ENCODE measurements around the gene SPIC.
"Not testable (repeated sequence)": the region's sequence is repeated elsewhere in the genome, so short reads cannot be mapped to it uniquely, and the experiment has no call there.

SPIC gene

DNA sequence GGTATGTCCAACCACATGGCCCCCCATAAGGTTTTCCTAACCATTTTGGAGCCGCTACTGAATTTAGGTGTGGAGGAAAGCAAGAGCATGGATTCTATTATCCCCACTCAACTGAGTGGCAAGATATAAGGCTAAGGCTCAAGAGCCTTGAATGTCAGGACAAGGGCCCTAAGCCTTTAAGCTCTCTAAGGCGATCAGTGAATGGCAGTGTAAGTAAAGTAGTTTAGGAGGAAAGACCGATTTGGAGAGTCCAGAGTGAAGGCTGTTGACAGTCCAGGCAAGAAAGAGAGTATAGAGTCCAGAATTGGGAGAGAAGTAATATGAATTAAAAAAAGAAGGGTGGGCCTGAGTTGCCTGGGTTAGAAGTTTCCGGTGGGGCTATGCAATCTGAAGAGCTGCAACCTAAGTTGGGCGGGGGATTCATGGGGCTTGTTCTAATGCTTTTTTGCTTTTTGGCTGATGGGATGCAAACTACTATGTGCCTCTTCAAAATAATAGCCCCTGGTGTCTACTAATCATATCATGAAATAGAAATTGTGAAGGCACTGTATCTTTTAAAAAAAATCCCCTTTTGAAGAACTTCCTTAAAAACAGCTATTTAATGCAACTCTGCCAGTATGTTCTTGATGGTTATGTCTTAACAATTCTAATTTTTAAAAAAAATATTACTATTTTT is at the start of gene SPIC:
TSS of gene SPIC (plus strand) at position 626 of the 676 bp plus-strand sequence. CDS start 1,569 bp downstream, outside the sequence.
- DNase-seq, result no peak
- in situ Hi-C loops (cut with HindIII; ENCODE audit: low pct_ligation_motif_present, low pct_unique_long_range_greater_than_20kb, low sequenced_read_pairs), result no loop called here

DNA sequence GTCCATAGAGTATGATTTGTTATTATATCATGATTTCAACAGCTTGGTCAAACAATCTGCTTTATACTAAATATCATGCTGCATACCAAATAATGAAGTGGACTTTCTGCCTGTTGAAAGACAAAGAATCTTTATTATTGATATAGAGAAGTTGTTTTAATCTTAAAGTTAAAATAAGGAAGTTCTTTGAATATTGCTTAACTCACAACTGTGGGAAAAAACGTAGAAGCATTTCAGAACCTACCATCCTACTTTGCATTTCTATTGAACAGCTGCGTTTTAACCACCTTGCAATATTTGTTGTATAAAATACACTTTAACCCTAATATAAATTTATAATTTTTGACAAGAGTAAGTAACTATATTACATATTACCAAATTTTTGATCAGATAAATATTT is 44.7 kb upstream of the SPIC start:
- in situ Hi-C loops (cut with HindIII; ENCODE audit: low pct_ligation_motif_present, low pct_unique_long_range_greater_than_20kb, low sequenced_read_pairs), result no loop called here
- DNase-seq, result no peak

DNA sequence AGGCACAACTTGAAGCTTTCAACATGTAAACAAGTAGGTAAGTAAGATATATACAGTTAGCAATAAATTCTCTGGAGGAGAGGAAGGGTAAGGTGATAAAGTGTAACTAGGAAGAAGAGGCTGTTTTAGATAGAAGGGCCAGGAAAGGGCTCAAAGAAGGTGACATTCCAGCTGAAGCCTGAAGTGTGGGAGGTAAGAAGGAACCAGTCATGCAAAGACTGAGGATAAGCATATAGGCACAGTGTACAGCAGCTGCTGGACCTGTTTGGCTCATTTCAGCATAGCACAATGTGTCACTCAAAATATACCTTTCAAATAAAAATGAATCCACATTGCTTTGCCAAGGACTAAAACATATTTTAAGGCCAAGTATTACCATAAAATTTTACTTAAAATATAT is 39.0 kb upstream of the SPIC start:
- in situ Hi-C loops (cut with HindIII; ENCODE audit: low pct_ligation_motif_present, low pct_unique_long_range_greater_than_20kb, low sequenced_read_pairs), result no loop called here
- DNase-seq, result no peak

DNA sequence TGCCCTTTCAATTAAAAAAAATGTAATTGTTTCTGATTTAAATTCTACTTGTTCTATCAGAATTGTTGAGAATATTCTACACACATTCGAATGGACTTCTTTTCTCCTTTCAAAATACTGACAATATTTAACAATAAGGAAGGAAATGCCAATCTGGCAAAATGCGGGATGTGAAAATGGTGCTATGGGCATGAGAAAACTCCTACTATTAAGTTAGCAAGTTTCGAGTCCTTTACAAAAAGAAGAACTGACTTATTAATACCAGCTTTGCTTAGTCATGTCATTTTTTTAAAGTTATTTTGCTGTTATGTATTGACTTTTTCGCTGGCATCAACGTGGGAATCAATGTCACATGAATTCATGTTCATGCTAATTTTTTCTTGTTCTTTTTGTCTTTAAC is 35.9 kb upstream of the SPIC start:
- in situ Hi-C loops (cut with HindIII; ENCODE audit: low pct_ligation_motif_present, low pct_unique_long_range_greater_than_20kb, low sequenced_read_pairs), result no loop called here

DNA sequence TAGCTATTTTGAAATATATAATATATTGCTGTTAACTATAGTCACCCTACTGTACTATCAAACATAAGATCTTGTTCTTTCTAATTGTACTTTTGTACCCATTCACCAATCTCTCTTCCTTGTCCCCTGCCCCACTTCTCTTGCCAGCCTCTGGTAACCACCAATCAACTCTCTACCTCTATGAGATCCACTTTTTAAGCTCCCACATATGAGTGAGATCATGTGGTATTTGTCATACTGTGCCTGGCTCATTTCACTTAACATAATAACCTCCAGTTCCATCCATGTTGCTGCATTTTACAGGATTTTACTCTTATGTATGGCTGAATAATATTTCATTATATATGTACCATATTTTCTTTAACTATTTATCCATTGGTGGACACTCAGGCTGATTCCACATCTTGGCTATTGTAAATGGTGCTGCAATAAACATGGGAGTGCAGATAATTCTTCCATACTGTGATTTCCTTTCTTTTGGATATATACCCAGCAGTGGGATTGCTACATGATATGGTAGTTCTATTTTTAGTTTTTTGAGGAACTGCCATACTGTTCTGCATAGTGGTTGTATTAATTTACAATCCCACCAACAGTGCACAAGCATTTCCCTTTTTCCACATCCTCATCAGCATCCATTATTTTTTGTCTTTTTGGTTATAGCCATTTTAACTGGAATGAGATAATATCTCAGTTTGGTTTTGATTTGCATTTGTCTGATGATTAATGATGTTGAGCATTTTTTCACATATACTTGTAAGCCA is 33.5 kb upstream of the SPIC start:
- in situ Hi-C loops (cut with HindIII; ENCODE audit: low pct_ligation_motif_present, low pct_unique_long_range_greater_than_20kb, low sequenced_read_pairs), result no loop called here
- DNase-seq, result no peak

More for the DNA sequence above, 35.9 kb upstream of the SPIC start:
- DNase-seq, result no peak

DNA sequence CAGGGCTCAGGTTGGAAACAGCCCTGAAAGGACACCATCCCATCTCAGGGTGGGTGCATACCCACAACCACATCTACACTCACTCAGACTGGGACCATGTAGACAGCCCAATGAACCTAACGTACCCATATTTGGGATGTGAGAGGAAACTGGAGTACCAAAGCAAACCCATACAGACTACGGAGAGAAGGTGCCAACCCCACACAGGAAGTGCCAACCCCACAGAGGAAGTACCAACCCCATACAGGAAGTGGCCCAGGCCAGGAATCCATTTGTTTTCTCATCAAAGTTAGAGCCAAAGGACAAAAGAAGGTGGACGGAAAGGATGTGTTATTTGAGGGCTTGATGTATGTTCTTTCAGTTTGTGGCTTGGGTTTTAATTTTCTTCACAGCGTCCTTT is 19.5 kb upstream of the SPIC start:
- DNase-seq, result no peak
- in situ Hi-C loops (cut with HindIII; ENCODE audit: low pct_ligation_motif_present, low pct_unique_long_range_greater_than_20kb, low sequenced_read_pairs), result no loop called here

DNA sequence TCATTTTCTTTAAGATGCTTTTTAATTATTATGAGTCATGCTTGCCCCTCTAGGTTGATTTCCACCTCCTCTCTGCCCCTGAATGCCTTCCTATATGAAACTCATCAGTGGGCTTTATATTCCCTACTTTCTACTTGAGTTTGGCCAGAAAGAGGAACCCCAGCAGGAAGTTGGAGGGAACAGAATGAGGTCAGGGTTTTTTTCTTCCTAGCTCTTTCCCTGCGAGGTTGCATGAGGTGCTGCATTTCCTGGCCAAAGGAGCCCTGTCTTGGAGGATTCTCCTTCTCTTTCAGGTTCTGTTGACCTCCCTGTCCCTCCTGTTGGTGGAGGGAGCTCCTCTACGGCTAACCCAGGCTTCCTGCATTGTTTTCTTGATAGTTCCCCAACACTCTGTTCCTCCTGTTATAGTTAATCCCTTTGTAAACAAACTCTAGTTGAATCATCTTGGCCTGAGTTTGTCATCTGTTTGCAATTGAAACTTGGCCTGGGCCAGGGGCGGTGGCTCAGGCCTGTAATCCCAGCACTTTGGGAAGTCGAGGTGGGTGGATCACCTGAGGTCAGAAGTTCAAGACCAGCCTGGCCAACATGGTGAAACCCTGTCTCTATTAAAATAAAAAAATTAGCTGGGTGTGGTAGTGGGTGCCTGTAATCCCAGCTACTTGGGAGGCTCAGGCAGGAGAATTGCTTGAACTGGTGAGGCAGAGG is 15.3 kb upstream of the SPIC start:
- in situ Hi-C loops (cut with HindIII; ENCODE audit: low pct_ligation_motif_present, low pct_unique_long_range_greater_than_20kb, low sequenced_read_pairs), result no loop called here
- no peak for DNase-seq

DNA sequence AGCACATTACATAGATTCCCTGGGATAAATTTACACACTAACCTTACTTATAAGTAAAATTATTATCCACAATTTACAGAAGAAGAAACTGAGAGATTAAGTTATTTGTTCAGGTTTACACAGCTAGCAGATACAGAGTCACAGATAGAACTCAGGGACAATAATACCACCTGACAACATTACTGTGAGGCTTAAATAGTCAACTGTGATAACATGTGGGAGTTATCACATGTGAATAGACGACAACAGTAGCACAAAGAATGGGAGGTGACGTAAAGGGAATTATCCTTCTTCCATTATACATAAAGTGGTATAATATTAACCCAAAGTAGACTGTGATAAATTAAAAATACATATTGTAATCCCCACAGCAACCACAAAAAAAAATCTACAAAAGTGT is 6.2 kb upstream of the SPIC start:
- in situ Hi-C loops (cut with HindIII; ENCODE audit: low pct_ligation_motif_present, low pct_unique_long_range_greater_than_20kb, low sequenced_read_pairs), result no loop called here
- DNase-seq, result no peak

DNA sequence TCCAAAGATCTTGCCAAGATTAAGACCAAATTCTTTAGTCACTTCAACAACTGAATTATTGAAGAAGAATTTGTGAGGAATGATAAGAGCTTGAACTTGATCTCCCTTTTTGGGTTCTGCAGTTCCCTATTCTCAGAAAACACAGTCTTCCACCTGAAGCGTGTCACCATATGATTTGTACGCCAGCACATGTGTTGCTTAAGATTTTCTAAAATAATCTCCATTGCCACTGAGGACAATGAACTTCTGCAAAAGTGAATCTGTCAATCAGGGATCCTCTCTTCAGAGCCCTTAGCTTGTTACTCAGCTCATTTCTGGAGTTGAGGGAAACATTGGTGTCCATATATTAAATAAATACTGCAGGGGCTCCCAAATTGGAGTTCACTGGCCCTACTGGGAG is 4.2 kb upstream of the SPIC start:
- in situ Hi-C loops (cut with HindIII; ENCODE audit: low pct_ligation_motif_present, low pct_unique_long_range_greater_than_20kb, low sequenced_read_pairs), result no loop called here
- no peak for DNase-seq

DNA sequence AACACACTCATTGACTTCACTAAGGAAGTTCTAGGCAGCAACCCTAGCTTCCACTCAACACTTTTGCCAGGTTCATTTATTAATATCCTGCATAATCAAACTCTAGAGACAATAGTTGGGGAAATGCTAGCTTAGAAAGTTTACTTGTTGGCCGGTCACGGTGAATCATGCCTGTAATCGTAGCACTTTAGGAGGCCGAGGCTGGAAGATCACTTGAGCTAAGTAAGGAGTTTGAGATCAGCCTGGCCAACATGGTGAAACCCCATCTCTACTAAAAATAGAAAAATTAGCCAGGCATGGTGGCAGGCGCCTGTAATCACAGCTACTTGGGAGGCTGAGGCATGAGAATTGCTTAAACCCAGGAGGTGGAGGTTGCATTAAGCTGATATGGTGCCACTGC is 3.3 kb upstream of the SPIC start:
- in situ Hi-C loops (cut with HindIII; ENCODE audit: low pct_ligation_motif_present, low pct_unique_long_range_greater_than_20kb, low sequenced_read_pairs); DNase-seq: not testable (repeated sequence)

DNA sequence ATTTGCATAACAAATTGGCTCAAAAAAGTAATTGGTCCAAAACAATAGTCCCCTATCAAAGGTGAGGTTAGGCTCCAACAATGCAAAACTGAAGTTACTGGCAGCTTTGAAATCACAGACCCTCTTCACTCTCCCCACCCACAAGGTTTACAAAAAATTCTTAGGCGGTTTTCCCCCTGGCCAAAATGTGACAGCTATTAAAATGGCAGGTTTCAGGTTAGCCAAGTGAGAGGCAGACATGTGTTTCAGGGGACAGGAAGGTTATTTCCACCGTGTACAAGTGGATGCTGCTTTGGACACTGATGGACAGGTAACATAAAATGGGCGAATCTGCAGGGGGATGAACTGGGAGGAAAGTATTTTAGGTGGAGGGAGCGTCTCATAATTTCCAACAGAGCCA is 888 bp upstream of the SPIC start:
- DNase-seq, result no peak
- in situ Hi-C loops (cut with HindIII; ENCODE audit: low pct_ligation_motif_present, low pct_unique_long_range_greater_than_20kb, low sequenced_read_pairs), result no loop called here

DNA sequence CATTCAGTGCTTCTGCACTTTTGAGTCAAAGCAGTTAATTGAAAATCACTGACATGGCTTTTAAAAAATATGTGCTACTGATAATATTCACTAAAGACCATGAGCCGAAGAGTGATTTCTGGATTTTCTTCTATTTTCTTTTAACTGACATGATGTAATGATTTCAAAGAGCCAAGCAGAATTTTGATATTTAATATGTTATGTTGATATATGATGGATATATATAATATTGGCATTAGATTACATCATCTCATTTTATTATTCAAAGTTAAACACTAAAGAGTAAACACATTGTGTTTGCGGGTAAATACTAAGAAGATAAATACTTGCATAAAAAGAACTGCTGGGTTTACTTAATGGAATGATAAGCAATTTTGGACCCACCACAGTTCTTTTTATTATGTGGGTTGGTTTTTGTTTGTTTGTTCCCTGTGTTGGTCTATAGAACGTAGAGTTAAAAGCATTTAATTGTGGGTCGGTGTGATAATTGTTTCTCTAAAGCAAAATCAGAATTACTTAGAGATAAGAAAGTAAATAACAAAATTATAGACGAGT is 692 bp downstream of the SPIC start:
- DNase-seq, result no peak
- in situ Hi-C loops (cut with HindIII; ENCODE audit: low pct_ligation_motif_present, low pct_unique_long_range_greater_than_20kb, low sequenced_read_pairs), result no loop called here

DNA sequence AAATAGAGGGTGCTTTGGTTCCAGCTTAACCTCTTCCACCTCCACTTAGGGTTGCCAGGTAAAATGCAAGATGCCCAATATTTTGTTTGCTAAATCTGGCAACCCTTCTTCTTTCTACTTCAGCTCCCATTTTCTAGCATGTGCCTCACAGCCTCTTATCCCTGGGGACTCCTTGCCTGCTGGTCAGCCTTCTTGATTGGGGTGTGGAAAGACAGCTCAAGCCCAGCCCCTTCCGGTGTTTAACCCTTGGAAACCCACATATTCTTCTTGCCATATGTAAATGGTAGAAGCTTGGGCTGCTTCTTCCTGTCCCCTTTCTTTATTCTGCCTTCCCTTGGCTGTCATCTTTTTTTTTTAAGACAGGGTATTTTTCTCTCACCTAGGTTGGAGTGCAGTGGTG is 5.7 kb downstream of the SPIC start:
- in situ Hi-C loops (cut with HindIII; ENCODE audit: low pct_ligation_motif_present, low pct_unique_long_range_greater_than_20kb, low sequenced_read_pairs), result no loop called here
- DNase-seq, result no peak

DNA sequence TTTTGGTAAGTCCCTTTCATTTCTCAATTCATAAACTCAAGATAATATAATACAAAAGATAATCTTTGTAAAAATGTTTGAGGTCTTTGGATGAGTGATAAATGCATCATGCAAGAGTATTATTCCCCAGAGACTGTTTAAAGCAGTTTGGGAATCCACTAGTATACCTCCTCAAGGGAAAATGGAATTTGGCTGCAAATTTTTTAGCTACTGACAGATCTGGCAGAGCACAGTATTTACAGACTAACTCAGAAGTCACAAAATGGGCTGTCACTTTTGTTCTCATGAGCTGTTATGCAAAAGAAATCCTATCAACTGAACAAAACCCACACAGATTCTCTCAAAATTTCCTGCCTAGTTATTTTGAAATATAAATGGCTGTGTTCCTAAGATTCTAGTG is 9.9 kb downstream of the SPIC start:
- DNase-seq, result no peak
- in situ Hi-C loops (cut with HindIII; ENCODE audit: low pct_ligation_motif_present, low pct_unique_long_range_greater_than_20kb, low sequenced_read_pairs), result no loop called here

DNA sequence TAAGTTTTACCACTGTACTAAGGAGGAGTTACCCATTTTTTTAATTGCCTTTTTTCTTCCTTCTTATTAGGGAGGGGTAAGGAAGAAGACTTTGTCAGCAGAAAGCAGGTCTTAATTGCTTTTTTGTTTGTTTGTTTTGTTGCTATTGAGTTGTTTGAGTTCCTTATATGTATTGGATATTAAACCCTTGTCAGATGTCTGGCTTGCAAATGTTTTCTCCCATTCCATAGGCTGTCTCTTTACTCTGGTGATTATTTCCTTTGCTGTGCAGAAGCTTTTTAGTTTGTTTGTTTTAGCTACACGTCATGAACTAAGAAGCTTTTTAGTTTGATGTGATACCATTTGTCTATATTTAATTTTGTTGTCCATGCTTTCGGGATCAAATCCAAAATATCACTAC is 13.3 kb downstream of the SPIC start:
- in situ Hi-C loops (cut with HindIII; ENCODE audit: low pct_ligation_motif_present, low pct_unique_long_range_greater_than_20kb, low sequenced_read_pairs), result no loop called here
- no peak for DNase-seq

DNA sequence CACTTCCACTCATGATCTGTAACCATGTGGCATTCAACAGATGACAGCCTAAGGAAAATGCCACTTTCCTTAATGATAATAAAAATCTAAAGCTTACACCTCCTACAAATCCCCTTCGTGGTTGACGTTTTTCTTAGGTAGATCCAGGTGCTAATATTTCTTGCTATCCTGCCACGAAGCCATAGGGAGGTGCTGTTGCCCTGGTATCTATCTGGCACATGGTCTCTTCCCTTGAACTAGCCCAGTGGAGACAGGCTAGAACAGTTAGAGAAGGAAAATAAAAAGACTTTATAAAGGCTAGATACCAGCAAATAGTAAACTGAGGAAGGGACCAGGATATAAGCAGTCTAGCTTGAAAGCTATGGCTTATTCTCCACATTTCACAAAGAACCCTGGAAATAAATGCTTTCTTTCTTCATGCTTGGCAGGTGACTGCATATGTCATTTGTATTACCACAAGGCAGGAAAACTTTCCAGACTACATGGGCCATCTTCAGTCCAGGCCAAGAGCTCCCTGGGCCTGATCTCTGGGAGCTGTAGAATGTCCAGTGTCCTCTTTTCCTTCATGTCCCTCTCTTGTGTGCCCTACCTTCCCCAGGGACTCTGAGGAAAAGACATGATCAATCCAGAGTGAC is 15.3 kb downstream of the SPIC start:
- peak; percentile 36 for DNase-seq
- in situ Hi-C loops (cut with HindIII; ENCODE audit: low pct_ligation_motif_present, low pct_unique_long_range_greater_than_20kb, low sequenced_read_pairs), result no loop called here

DNA sequence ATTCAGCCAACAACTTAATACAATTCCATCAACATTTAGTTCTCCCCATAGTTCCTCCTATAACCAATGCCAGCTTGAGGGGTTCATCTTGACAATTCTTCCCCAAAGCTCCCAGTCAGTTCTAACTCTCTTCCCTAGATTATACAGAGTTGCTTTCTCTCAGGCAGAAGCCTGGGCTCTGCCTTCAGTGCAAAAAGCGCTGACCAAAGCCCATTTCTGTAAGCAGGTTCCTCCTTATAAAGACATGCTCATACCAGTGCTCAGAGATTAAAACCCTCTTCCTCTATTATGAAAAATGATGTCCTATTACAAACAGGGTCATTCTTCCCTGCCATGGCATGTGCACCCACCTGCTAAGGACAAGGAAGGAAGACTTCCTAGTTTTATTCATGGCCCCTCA is 16.2 kb downstream of the SPIC start:
- in situ Hi-C loops (cut with HindIII; ENCODE audit: low pct_ligation_motif_present, low pct_unique_long_range_greater_than_20kb, low sequenced_read_pairs), result no loop called here

DNA sequence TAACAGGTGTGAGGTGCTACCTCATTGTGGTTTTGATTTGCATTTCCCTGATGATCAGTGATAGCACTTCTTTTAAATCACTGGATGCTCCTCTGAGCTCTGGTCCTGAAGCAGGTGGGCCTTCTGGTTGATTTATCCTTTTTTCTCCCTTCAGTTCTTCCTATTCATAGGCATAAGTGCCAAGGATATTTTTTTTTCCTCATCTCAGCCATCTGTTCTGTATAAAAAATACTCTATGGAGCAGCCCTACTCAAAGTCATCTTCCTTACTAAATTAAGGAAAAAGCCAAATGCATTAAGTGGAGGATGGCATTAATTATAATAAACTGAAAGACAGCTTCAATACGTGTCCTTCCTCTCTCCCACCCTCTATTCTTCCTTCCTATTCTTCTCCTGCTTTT is 18.4 kb downstream of the SPIC start:
- in situ Hi-C loops (cut with HindIII; ENCODE audit: low pct_ligation_motif_present, low pct_unique_long_range_greater_than_20kb, low sequenced_read_pairs), result no loop called here
- DNase-seq, result no peak

More for the DNA sequence above, 16.2 kb downstream of the SPIC start:
- DNase-seq, result no peak

DNA sequence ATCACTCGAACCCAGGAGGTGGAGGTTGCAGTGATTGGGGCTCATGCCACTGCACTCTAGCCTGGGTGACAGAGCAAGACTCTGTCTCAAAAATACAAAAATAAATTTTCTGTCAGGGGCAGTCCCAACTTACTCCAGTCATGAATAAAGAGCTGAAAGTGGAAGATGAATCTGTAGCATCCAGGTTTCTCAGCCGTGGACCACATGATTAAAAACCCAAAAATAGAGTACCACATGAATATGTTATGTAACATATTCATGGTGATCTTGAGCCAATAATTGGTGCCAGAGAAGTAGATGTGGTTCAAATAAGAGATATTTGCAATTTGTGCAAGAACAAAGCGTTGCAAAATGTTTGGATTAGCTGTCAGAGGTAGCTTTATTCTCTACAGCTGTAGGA is 23.1 kb downstream of the SPIC start:
- DNase-seq, result no peak
- in situ Hi-C loops (cut with HindIII; ENCODE audit: low pct_ligation_motif_present, low pct_unique_long_range_greater_than_20kb, low sequenced_read_pairs), result no loop called here

Data from ACHN (cell line).